HepG2 (cell line): ENCODE results near the gene PPM1K. TPM values are rescaled to one million over a fixed set of nuclear protein-coding genes. Genes with fewer than 3 reads are reported as not detected.

Source experiments
- CCAR2 ChIP-seq: fragments of 200-400 bp; formaldehyde crosslinking; optimal IDR thresholded peaks from 2 replicates; pipeline ENCODE3; 2018; ENCODE audit warnings: low read depth, mild to moderate bottlenecking, low read length, moderate library complexity
- HIVEP1 ChIP-seq: sonication (generic); formaldehyde crosslinking; IDR thresholded peaks from 2 replicates; pipeline ENCODE4 v1.4.0; 2020; ENCODE audit warnings: mild to moderate bottlenecking, missing genetic modification reagents
- HOXA3 ChIP-seq: sonication (generic); formaldehyde crosslinking; IDR thresholded peaks from 2 replicates; pipeline ENCODE4 v1.5.0; 2020; ENCODE audit warnings: missing genetic modification reagents
- NFYB ChIP-seq: sonication (generic); formaldehyde crosslinking; IDR thresholded peaks from 2 replicates; pipeline ENCODE4 v1.4.0; 2020; ENCODE audit warnings: missing genetic modification reagents
- NFYC ChIP-seq: IDR thresholded peaks from 2 replicates; pipeline ENCODE4 v1.6.1; 2016; ENCODE audit warnings: missing genetic modification reagents, missing compliant biosample characterization
- NRL ChIP-seq: sonication (generic); formaldehyde crosslinking; IDR thresholded peaks from 2 replicates; pipeline ENCODE4 v1.5.0; 2020; ENCODE audit warnings: missing genetic modification reagents, mild to moderate bottlenecking, moderate library complexity, borderline replicate concordance
- POLR2A ChIP-seq, 2 experiments: IDR thresholded peaks; 2 replicates each; pipeline ENCODE4 v1.6.1; 2011; ENCODE audit warnings: low read depth in 2 of 2, low read length in 2 of 2, mild to moderate bottlenecking in 1 of 2, moderate library complexity in 1 of 2; ENCODE audit not compliant: insufficient read depth in 1 of 2
- POLR2G ChIP-seq: fragments of 200-400 bp; formaldehyde crosslinking; IDR thresholded peaks from 2 replicates; pipeline ENCODE4 v1.6.1; 2018; ENCODE audit warnings: mild to moderate bottlenecking, low read depth, low read length, moderate library complexity
- RFX5 ChIP-seq: IDR thresholded peaks from 2 replicates; pipeline ENCODE4 v1.6.1; 2011; ENCODE audit warnings: low read depth, low read length, improper control_type of control experiment
- SOX6 ChIP-seq, 2 experiments: fragments of 450-650 bp in 1 of 2; sonication (generic) in 1 of 2; formaldehyde crosslinking in 1 of 2; IDR thresholded peaks; 2 replicates each; pipeline versions ENCODE4 v1.4.0 to v1.6.1; 2017 to 2020; ENCODE audit warnings: antibody characterized with exemption in 1 of 2, mild to moderate bottlenecking in 1 of 2, missing genetic modification reagents in 1 of 2
- TBX3 ChIP-seq: fragments of 450-650 bp; IDR thresholded peaks from 2 replicates; pipeline ENCODE4 v1.6.1; 2017; ENCODE audit warnings: antibody characterized with exemption, mild to moderate bottlenecking, inconsistent platforms, borderline replicate concordance
- ZMYM3 ChIP-seq: sonication (generic); formaldehyde crosslinking; IDR thresholded peaks from 2 replicates; pipeline ENCODE4 v1.5.1; 2020; ENCODE audit warnings: mild to moderate bottlenecking, missing genetic modification reagents
- ZNF263 ChIP-seq: sonication (generic); formaldehyde crosslinking; IDR thresholded peaks from 2 replicates; pipeline ENCODE4 v1.4.0; 2020; ENCODE audit warnings: missing genetic modification reagents
- ZNF343 ChIP-seq: sonication (generic); formaldehyde crosslinking; IDR thresholded peaks from 2 replicates; pipeline ENCODE4 v1.4.0; 2020; ENCODE audit warnings: mild to moderate bottlenecking, missing genetic modification reagents
- ZNF431 ChIP-seq: sonication (generic); formaldehyde crosslinking; IDR thresholded peaks from 2 replicates; pipeline ENCODE4 v1.9.0; 2022; ENCODE audit warnings: missing genetic modification reagents, low read depth, mild to moderate bottlenecking, borderline replicate concordance
- ZNF441 ChIP-seq: sonication (generic); formaldehyde crosslinking; IDR thresholded peaks from 2 replicates; pipeline ENCODE4 v1.7.0; 2021; ENCODE audit warnings: missing genetic modification reagents, borderline replicate concordance
- polyA plus RNA-seq, 8 experiments: library from polyadenylated mRNA; depleted of rRNA in 3 of 8; stranded (reverse) in 7 of 8; unstranded in 1 of 8; fragments of >200 nt; fragmentation: Illumina TruSeq in 4 of 8; extraction: Trizol in 4 of 8; gene quantifications; 2 replicates each; pipeline versions ENCODE4 v1.2.1 to v1.2.3, GENCODE V29; 2011 to 2016; ENCODE audit warnings: low read depth in 4 of 8, missing spikeins in 1 of 8, mixed read lengths in 1 of 8; ENCODE audit not compliant: insufficient read depth in 1 of 8
- total RNA-seq, 5 experiments: library from RNA; depleted of rRNA; stranded (reverse); fragments of >200 nt; fragmentation: Illumina TruSeq; extraction: Trizol; gene quantifications; 2 replicates each; pipeline ENCODE4 v1.2.3, GENCODE V29; 2016; ENCODE audit warnings: low read depth in 1 of 5
- TF ChIP-seq, protein P1 (sequence below): sonication (generic); formaldehyde crosslinking; IDR thresholded peaks from 2 replicates; pipeline ENCODE4 v1.4.0; 2020; ENCODE audit warnings: low read depth, missing genetic modification reagents
- TF ChIP-seq, protein P2 (sequence below), 2 experiments: fragments of 450-650 bp in 1 of 2; sonication (generic) in 1 of 2; formaldehyde crosslinking; IDR thresholded peaks; 2 replicates each; pipeline versions ENCODE4 v1.5.0 to v1.8.0; 2020 to 2022; ENCODE audit warnings: mild to moderate bottlenecking in 1 of 2, missing genetic modification reagents in 1 of 2
- TF ChIP-seq, protein P3 (sequence below): sonication (generic); formaldehyde crosslinking; IDR thresholded peaks from 2 replicates; pipeline ENCODE4 v1.8.0; 2022; ENCODE audit warnings: missing genetic modification reagents, mild to moderate bottlenecking, inconsistent platforms, borderline replicate concordance
- TF ChIP-seq, protein P4 (sequence below): IDR thresholded peaks from 2 replicates; pipeline ENCODE4 v1.6.1; 2016; ENCODE audit warnings: control low read depth

Gene PPM1K
- total and polyA plus RNA-seq, 2 of the 13 experiments (the other 11 are each of a cell fraction or from before 2014, with no cell fraction given) = 11.9 to 17.8 TPM

DNA sequence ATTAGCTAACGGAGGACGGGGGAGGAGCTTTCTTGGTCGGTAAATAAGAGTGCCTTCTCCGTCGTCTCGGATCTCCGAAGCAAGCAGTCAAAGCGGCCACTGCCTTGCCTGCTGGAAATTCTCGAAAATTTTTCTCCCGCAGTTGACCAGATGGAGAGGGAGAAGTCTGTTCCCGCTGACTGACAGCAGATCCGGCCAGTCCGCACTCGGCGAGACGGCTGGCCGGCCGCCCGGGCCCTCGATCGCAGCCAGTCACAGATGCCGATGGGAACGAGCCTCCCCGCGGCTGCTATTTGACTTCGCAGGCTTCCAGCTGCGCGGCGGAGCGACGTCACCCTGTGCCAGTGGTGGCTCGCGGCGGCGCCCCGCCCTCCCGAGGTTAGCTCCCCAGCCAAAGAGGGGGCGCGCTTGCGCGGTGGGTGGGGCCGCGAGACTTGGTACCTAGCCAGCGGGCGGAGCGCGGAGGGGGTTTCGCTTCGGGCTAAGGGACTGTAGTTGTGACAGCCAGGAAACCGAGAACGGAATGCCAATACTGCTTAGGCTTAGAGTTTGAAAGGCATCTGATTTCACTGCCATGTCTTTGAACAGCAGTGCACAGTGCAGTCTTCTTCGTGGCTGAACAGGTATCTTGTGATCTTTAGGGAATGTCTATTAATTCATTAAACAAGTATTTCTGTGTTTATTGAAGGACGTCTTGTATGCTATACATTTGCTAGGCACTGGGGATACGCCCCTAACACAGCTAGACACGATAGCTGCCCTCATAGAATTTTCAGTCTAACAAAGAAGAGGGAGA, at the start of gene PPM1K (continued):
- TF ChIP-seq NFYB (peak; percentile 96), HIVEP1 (CRISPR knock-in tag) (peak; percentile 81), SOX6 (IDR thresholded peaks at IDR 0.05) (no peak), SOX6 (CRISPR knock-in tag; IDR thresholded peaks at IDR 0.05) (peak; percentile 54; the same call in 1 of the 2 replicates), CCAR2 (no peak), HOXA3 (CRISPR knock-in tag) (peak; percentile 85), POLR2G (peak; percentile 71), RFX5 (peak; percentile 39; the same call in 1 of the 2 replicates), ZMYM3 (peak; percentile 43; the same call in 1 of the 2 replicates), ZNF441 (CRISPR knock-in tag) (no peak), ZNF263 (CRISPR knock-in tag) (no peak), NFYC (peak; percentile 95), NRL (CRISPR knock-in tag) (peak; percentile 57; the same call in 1 of the 2 replicates), ZNF431 (0 out of 2 replicates have a peak, but pooled peaks have one; percentile 29), POLR2A (IDR thresholded peaks at IDR 0.05; ENCODE audit: insufficient read depth in 1 of 2, low read depth in 2 of 2, low read length in 2 of 2) (peak in 1 of 2 experiments; percentile 46; a peak in 2 of 4 replicates), TBX3 (no peak), ZNF343 (0 out of 2 replicates have a peak, but pooled peaks have one; percentile 26)
- TF ChIP-seq, protein P1, sequence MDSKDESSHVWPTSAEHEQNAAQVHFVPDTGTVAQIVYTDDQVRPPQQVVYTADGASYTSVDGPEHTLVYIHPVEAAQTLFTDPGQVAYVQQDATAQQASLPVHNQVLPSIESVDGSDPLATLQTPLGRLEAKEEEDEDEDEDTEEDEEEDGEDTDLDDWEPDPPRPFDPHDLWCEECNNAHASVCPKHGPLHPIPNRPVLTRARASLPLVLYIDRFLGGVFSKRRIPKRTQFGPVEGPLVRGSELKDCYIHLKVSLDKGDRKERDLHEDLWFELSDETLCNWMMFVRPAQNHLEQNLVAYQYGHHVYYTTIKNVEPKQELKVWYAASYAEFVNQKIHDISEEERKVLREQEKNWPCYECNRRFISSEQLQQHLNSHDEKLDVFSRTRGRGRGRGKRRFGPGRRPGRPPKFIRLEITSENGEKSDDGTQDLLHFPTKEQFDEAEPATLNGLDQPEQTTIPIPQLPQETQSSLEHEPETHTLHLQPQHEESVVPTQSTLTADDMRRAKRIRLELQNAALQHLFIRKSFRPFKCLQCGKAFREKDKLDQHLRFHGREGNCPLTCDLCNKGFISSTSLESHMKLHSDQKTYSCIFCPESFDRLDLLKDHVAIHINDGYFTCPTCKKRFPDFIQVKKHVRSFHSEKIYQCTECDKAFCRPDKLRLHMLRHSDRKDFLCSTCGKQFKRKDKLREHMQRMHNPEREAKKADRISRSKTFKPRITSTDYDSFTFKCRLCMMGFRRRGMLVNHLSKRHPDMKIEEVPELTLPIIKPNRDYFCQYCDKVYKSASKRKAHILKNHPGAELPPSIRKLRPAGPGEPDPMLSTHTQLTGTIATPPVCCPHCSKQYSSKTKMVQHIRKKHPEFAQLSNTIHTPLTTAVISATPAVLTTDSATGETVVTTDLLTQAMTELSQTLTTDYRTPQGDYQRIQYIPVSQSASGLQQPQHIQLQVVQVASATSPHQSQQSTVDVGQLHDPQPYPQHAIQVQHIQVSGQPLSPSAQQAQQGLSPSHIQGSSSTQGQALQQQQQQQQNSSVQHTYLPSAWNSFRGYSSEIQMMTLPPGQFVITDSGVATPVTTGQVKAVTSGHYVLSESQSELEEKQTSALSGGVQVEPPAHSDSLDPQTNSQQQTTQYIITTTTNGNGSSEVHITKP (CRISPR knock-in tag) = peak; percentile 26; the same call in 1 of the 2 replicates
- TF ChIP-seq, protein P2, sequence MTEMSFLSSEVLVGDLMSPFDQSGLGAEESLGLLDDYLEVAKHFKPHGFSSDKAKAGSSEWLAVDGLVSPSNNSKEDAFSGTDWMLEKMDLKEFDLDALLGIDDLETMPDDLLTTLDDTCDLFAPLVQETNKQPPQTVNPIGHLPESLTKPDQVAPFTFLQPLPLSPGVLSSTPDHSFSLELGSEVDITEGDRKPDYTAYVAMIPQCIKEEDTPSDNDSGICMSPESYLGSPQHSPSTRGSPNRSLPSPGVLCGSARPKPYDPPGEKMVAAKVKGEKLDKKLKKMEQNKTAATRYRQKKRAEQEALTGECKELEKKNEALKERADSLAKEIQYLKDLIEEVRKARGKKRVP (CRISPR knock-in tag; IDR thresholded peaks at IDR 0.05) = peak in 1 of 2 experiments; percentile 55; a peak in 1 of 4 replicates
- TF ChIP-seq, protein P3, sequence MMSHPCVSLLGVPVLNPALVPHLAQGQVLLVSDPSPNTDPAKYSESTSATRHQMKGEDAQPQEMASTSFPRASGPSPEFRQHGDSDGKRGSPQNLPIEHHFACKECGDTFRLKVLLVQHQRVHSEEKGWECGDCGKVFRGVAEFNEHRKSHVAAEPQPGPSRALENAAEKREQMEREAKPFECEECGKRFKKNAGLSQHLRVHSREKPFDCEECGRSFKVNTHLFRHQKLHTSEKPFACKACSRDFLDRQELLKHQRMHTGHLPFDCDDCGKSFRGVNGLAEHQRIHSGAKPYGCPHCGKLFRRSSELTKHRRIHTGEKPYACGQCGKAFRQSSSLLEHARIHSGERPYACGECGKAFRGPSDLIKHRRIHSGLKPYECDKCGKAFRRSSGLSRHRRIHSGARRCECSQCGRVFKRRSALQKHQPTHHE (CRISPR knock-in tag) = 0 out of 2 replicates have a peak, but pooled peaks have one; percentile 62
- TF ChIP-seq, protein P4, sequence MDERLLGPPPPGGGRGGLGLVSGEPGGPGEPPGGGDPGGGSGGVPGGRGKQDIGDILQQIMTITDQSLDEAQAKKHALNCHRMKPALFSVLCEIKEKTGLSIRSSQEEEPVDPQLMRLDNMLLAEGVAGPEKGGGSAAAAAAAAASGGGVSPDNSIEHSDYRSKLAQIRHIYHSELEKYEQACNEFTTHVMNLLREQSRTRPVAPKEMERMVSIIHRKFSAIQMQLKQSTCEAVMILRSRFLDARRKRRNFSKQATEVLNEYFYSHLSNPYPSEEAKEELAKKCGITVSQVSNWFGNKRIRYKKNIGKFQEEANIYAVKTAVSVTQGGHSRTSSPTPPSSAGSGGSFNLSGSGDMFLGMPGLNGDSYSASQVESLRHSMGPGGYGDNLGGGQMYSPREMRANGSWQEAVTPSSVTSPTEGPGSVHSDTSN (CRISPR knock-in tag) = peak; percentile 95
